ENCODE measurements around the gene LHFPL4.
"Not testable (repeated sequence)": the region's sequence is repeated elsewhere in the genome, so short reads cannot be mapped to it uniquely, and the experiment has no call there.

Gene LHFPL4

GRCh38 chr3:9569054-9569453, 15.4 kb upstream of the LHFPL4 start:
- no peak overlapping the region for H3K14ac ChIP-seq (ENCODE audit: low read length in 2 of 2)
- H3K36me3 ChIP-seq (ENCODE audit: control insufficient read depth in 1 of 2, insufficient read depth in 2 of 2, low read depth in 1 of 2, low read length in 2 of 2) = no peaks in the 10 kb centered on the region
- no peak overlapping the region for H4K8ac ChIP-seq (ENCODE audit: low read length)
- H4K91ac ChIP-seq (ENCODE audit: low read length) = no peak overlapping the region
- no peaks in the 10 kb centered on the region for H3K4me1 ChIP-seq (ENCODE audit: control insufficient read depth, insufficient read depth, low read depth, low read length)
- no peak overlapping the region for H2BK12ac ChIP-seq (ENCODE audit: low read length in 2 of 2)
- H2BK5ac ChIP-seq (ENCODE audit: low read depth, low read length, poor library complexity, severe bottlenecking) = no peak overlapping the region
- H3K4me3 ChIP-seq (ENCODE audit: insufficient read depth in 1 of 2, low read depth in 1 of 2, low read length in 2 of 2) = no peak overlapping the region
- peaks cover 0 to 6% of the 10 kb centered on the region in 2 experiments for H3K27me3 ChIP-seq (ENCODE audit: control insufficient read depth in 1 of 2, insufficient read depth in 1 of 2, low read length in 2 of 2)
- H3K9me3 ChIP-seq (ENCODE audit: control insufficient read depth, low read length) = peaks cover 15% of the 10 kb centered on the region
- H2BK15ac ChIP-seq (ENCODE audit: low read depth, poor library complexity, severe bottlenecking) = no peak overlapping the region
- no peak overlapping the region for H2AK5ac ChIP-seq (ENCODE audit: low read length, severe bottlenecking)
- no peak for DNase-seq
- no peaks in the 10 kb centered on the region for H3K79me1 ChIP-seq (replicated peaks; ENCODE audit: low read length, poor library complexity, severe bottlenecking)
- H3K27ac ChIP-seq (ENCODE audit: low read length, poor library complexity, severe bottlenecking) = no peak overlapping the region
- no peak overlapping the region for H3K4ac ChIP-seq (ENCODE audit: low read depth in 1 of 2, low read length in 2 of 2)
- no peak overlapping the region for H3K9ac ChIP-seq (ENCODE audit: low read length)
- 80% methylated on average over 1 of the region's 1 CpG for WGBS
- H2BK120ac ChIP-seq (ENCODE audit: low read depth, low read length) = no peak overlapping the region
- no peak overlapping the region for H3K23ac ChIP-seq (ENCODE audit: low read length in 2 of 2)
- H3K18ac ChIP-seq (ENCODE audit: low read depth in 1 of 2, low read length in 2 of 2) = no peak overlapping the region
- H2AFZ ChIP-seq (ENCODE audit: low read depth, low read length) = no peak overlapping the region
- no peak overlapping the region for H3K4me2 ChIP-seq (ENCODE audit: low read length, poor library complexity, severe bottlenecking)

GRCh38 chr3:9565316-9565715, 11.7 kb upstream of the LHFPL4 start:
- Histone ChIP-seq H3K9ac (ENCODE audit: low read length) (no peak overlapping the region), H3K18ac (ENCODE audit: low read depth in 1 of 2, low read length in 2 of 2) (no peak overlapping the region), H2AFZ (ENCODE audit: low read depth, low read length) (no peak overlapping the region), H3K23ac (ENCODE audit: low read length in 2 of 2) (no peak overlapping the region), H3K4me3 (ENCODE audit: insufficient read depth in 1 of 2, low read depth in 1 of 2, low read length in 2 of 2) (no peak overlapping the region), H3K4me1 (ENCODE audit: control insufficient read depth, insufficient read depth, low read depth, low read length) (no peaks in the 10 kb centered on the region), H4K91ac (ENCODE audit: low read length) (no peak overlapping the region), H2BK120ac (ENCODE audit: low read depth, low read length) (no peak overlapping the region), H3K4ac (ENCODE audit: low read depth in 1 of 2, low read length in 2 of 2) (no peak overlapping the region), H2BK15ac (ENCODE audit: low read depth, poor library complexity, severe bottlenecking) (no peak overlapping the region), H3K36me3 (ENCODE audit: control insufficient read depth in 1 of 2, insufficient read depth in 2 of 2, low read depth in 1 of 2, low read length in 2 of 2) (no peaks in the 10 kb centered on the region), H4K8ac (ENCODE audit: low read length) (no peak overlapping the region), H3K4me2 (ENCODE audit: low read length, poor library complexity, severe bottlenecking) (no peak overlapping the region), H3K14ac (ENCODE audit: low read length in 2 of 2) (no peak overlapping the region), H3K9me3 (ENCODE audit: control insufficient read depth, low read length) (peaks cover 15% of the 10 kb centered on the region), H3K79me1 (replicated peaks; ENCODE audit: low read length, poor library complexity, severe bottlenecking) (no peaks in the 10 kb centered on the region), H3K27ac (ENCODE audit: low read length, poor library complexity, severe bottlenecking) (no peak overlapping the region), H2AK5ac (ENCODE audit: low read length, severe bottlenecking) (no peak overlapping the region), H3K27me3 (ENCODE audit: control insufficient read depth in 1 of 2, insufficient read depth in 1 of 2, low read length in 2 of 2) (no peaks in the 10 kb centered on the region), H2BK5ac (ENCODE audit: low read depth, low read length, poor library complexity, severe bottlenecking) (no peak overlapping the region), H2BK12ac (ENCODE audit: low read length in 2 of 2) (no peak overlapping the region)
- no peak for DNase-seq
- WGBS = no CpG with 5 or more reads among the region's 2 CpGs

- Histone ChIP-seq H3K36me3 (ENCODE audit: control insufficient read depth in 1 of 2, insufficient read depth in 2 of 2, low read depth in 1 of 2, low read length in 2 of 2) (no peaks in the 10 kb centered on the region), H3K23ac (ENCODE audit: low read length in 2 of 2) (no peak overlapping the region), H3K4me1 (ENCODE audit: control insufficient read depth, insufficient read depth, low read depth, low read length) (no peaks in the 10 kb centered on the region), H4K8ac (ENCODE audit: low read length) (no peak overlapping the region), H2AFZ (ENCODE audit: low read depth, low read length) (no peak overlapping the region), H3K27ac (ENCODE audit: low read length, poor library complexity, severe bottlenecking) (no peak overlapping the region), H2BK12ac (ENCODE audit: low read length in 2 of 2) (no peak overlapping the region), H3K9me3 (ENCODE audit: control insufficient read depth, low read length) (peaks cover 14% of the 10 kb centered on the region), H2BK5ac (ENCODE audit: low read depth, low read length, poor library complexity, severe bottlenecking) (no peak overlapping the region), H3K18ac (ENCODE audit: low read depth in 1 of 2, low read length in 2 of 2) (no peak overlapping the region), H3K14ac (ENCODE audit: low read length in 2 of 2) (no peak overlapping the region), H4K91ac (ENCODE audit: low read length) (no peak overlapping the region), H3K79me1 (replicated peaks; ENCODE audit: low read length, poor library complexity, severe bottlenecking) (no peaks in the 10 kb centered on the region), H2BK15ac (ENCODE audit: low read depth, poor library complexity, severe bottlenecking) (no peak overlapping the region), H2AK5ac (ENCODE audit: low read length, severe bottlenecking) (no peak overlapping the region), H3K27me3 (ENCODE audit: control insufficient read depth in 1 of 2, insufficient read depth in 1 of 2, low read length in 2 of 2) (no peaks in the 10 kb centered on the region), H3K4me2 (ENCODE audit: low read length, poor library complexity, severe bottlenecking) (no peak overlapping the region), H3K4me3 (ENCODE audit: insufficient read depth in 1 of 2, low read depth in 1 of 2, low read length in 2 of 2) (no peak overlapping the region), H3K9ac (ENCODE audit: low read length) (no peak overlapping the region), H3K4ac (ENCODE audit: low read depth in 1 of 2, low read length in 2 of 2) (no peak overlapping the region), H2BK120ac (ENCODE audit: low read depth, low read length) (no peak overlapping the region)
- DNase-seq = no peak
- WGBS = 83% methylated on average over 5 of the region's 5 CpGs
Observed at GRCh38 chr3:9563851-9564250, 10.2 kb upstream of the LHFPL4 start.

- H3K14ac ChIP-seq (ENCODE audit: low read length in 2 of 2); H4K91ac ChIP-seq (ENCODE audit: low read length); H3K79me1 ChIP-seq (replicated peaks; ENCODE audit: low read length, poor library complexity, severe bottlenecking); H3K23ac ChIP-seq (ENCODE audit: low read length in 2 of 2); H3K36me3 ChIP-seq (ENCODE audit: control insufficient read depth in 1 of 2, insufficient read depth in 2 of 2, low read depth in 1 of 2, low read length in 2 of 2); H3K9me3 ChIP-seq (ENCODE audit: control insufficient read depth, low read length); H2BK15ac ChIP-seq (ENCODE audit: low read depth, poor library complexity, severe bottlenecking); H2BK120ac ChIP-seq (ENCODE audit: low read depth, low read length); H3K4me2 ChIP-seq (ENCODE audit: low read length, poor library complexity, severe bottlenecking); H3K9ac ChIP-seq (ENCODE audit: low read length); H4K8ac ChIP-seq (ENCODE audit: low read length); H2BK12ac ChIP-seq (ENCODE audit: low read length in 2 of 2); H3K4me1 ChIP-seq (ENCODE audit: control insufficient read depth, insufficient read depth, low read depth, low read length); H2BK5ac ChIP-seq (ENCODE audit: low read depth, low read length, poor library complexity, severe bottlenecking); H3K27me3 ChIP-seq (ENCODE audit: control insufficient read depth in 1 of 2, insufficient read depth in 1 of 2, low read length in 2 of 2); H3K4ac ChIP-seq (ENCODE audit: low read depth in 1 of 2, low read length in 2 of 2); H3K4me3 ChIP-seq (ENCODE audit: insufficient read depth in 1 of 2, low read depth in 1 of 2, low read length in 2 of 2); DNase-seq; H3K18ac ChIP-seq (ENCODE audit: low read depth in 1 of 2, low read length in 2 of 2); H3K27ac ChIP-seq (ENCODE audit: low read length, poor library complexity, severe bottlenecking); H2AFZ ChIP-seq (ENCODE audit: low read depth, low read length); H2AK5ac ChIP-seq (ENCODE audit: low read length, severe bottlenecking): not testable (repeated sequence)
- WGBS = 92% methylated on average over 7 of the region's 24 CpGs
Observed at GRCh38 chr3:9560056-9560455, 6.4 kb upstream of the LHFPL4 start.
